Parathyroid adenoma (tissue), 2 donors: ENCODE data around the gene FXYD3.

ENCODE experiments used
- H2AFZ ChIP-seq: fragments of 300-600 bp; sonication (generic); one replicate; pipeline ENCODE4 v1.7.0; 2017; ENCODE audit warnings: antibody characterized with exemption, mild to moderate bottlenecking
- H3K27ac ChIP-seq: fragments of 300-600 bp; sonication (generic); one replicate; pipeline ENCODE4 v1.7.0; 2017
- H3K27me3 ChIP-seq: fragments of 300-600 bp; sonication (generic); one replicate; pipeline ENCODE4 v1.7.0; 2017; ENCODE audit warnings: low read length; ENCODE audit not compliant: control insufficient read depth, insufficient read depth
- H3K36me3 ChIP-seq: fragments of 300-600 bp; sonication (generic); one replicate; pipeline ENCODE4 v1.7.0; 2017; ENCODE audit warnings: low read length; ENCODE audit not compliant: control insufficient read depth, insufficient read depth
- H3K4me1 ChIP-seq: fragments of 300-600 bp; sonication (generic); one replicate; pipeline ENCODE4 v1.7.0; 2017; ENCODE audit warnings: control low read depth
- H3K4me2 ChIP-seq: fragments of 300-600 bp; sonication (generic); one replicate; pipeline ENCODE4 v1.7.0; 2017; ENCODE audit warnings: low read length
- H3K4me3 ChIP-seq: fragments of 300-600 bp; sonication (generic); one replicate; pipeline ENCODE4 v1.7.0; 2017; ENCODE audit warnings: low read depth, low read length
- H3K79me2 ChIP-seq: fragments of 300-600 bp; sonication (generic); one replicate; pipeline ENCODE4 v1.7.0; 2017; ENCODE audit warnings: control low read depth
- H3K9ac ChIP-seq: fragments of 300-600 bp; sonication (generic); one replicate; pipeline ENCODE4 v1.7.0; 2017; ENCODE audit warnings: mild to moderate bottlenecking
- H3K9me3 ChIP-seq: fragments of 300-600 bp; sonication (generic); one replicate; pipeline ENCODE4 v1.7.0; 2017; ENCODE audit warnings: low read length; ENCODE audit not compliant: control insufficient read depth
- TF ChIP-seq, protein P1 (sequence below): fragments of 300-600 bp; sonication (generic); IDR thresholded peaks from one replicate; pipeline ENCODE4 v1.7.0; 2017; ENCODE audit warnings: antibody characterized with exemption, mild to moderate bottlenecking
- donor health status: primary hyperparathyroidism.

The FXYD3 gene

GRCh38 chr19:35122687-35123551 is 7.3 kb downstream of the FXYD3 start:
- H3K27me3 ChIP-seq = no peaks in the 10 kb centered on the region
- no peaks in the 10 kb centered on the region for H3K79me2 ChIP-seq
- H3K9me3 ChIP-seq = no peaks in the 10 kb centered on the region
- no peaks in the 10 kb centered on the region for H3K36me3 ChIP-seq
- no peak overlapping the region for H3K9ac ChIP-seq
- no peak overlapping the region for H3K4me2 ChIP-seq
- TF ChIP-seq, protein P1, sequence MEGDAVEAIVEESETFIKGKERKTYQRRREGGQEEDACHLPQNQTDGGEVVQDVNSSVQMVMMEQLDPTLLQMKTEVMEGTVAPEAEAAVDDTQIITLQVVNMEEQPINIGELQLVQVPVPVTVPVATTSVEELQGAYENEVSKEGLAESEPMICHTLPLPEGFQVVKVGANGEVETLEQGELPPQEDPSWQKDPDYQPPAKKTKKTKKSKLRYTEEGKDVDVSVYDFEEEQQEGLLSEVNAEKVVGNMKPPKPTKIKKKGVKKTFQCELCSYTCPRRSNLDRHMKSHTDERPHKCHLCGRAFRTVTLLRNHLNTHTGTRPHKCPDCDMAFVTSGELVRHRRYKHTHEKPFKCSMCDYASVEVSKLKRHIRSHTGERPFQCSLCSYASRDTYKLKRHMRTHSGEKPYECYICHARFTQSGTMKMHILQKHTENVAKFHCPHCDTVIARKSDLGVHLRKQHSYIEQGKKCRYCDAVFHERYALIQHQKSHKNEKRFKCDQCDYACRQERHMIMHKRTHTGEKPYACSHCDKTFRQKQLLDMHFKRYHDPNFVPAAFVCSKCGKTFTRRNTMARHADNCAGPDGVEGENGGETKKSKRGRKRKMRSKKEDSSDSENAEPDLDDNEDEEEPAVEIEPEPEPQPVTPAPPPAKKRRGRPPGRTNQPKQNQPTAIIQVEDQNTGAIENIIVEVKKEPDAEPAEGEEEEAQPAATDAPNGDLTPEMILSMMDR = no peak
- peaks cover 10% of the 10 kb centered on the region for H3K4me1 ChIP-seq
- peak overlapping the region; percentile 29 for H3K27ac ChIP-seq
- H3K4me3 ChIP-seq = no peak overlapping the region
- no peak overlapping the region for H2AFZ ChIP-seq

- H2AFZ ChIP-seq = peak overlapping the region; percentile 100
- no peaks in the 10 kb centered on the region for H3K27me3 ChIP-seq
- peaks cover 10% of the 10 kb centered on the region for H3K4me1 ChIP-seq
- H3K36me3 ChIP-seq = no peaks in the 10 kb centered on the region
- H3K9ac ChIP-seq = no peak overlapping the region
- TF ChIP-seq, protein P1 = no peak
- no peaks in the 10 kb centered on the region for H3K9me3 ChIP-seq
- H3K4me3 ChIP-seq = no peak overlapping the region
- H3K27ac ChIP-seq = peak overlapping the region; percentile 29
- no peak overlapping the region for H3K4me2 ChIP-seq
- no peaks in the 10 kb centered on the region for H3K79me2 ChIP-seq
These were observed 8.0 kb downstream of the FXYD3 start for GRCh38 chr19:35123573-35123972.

DNA sequence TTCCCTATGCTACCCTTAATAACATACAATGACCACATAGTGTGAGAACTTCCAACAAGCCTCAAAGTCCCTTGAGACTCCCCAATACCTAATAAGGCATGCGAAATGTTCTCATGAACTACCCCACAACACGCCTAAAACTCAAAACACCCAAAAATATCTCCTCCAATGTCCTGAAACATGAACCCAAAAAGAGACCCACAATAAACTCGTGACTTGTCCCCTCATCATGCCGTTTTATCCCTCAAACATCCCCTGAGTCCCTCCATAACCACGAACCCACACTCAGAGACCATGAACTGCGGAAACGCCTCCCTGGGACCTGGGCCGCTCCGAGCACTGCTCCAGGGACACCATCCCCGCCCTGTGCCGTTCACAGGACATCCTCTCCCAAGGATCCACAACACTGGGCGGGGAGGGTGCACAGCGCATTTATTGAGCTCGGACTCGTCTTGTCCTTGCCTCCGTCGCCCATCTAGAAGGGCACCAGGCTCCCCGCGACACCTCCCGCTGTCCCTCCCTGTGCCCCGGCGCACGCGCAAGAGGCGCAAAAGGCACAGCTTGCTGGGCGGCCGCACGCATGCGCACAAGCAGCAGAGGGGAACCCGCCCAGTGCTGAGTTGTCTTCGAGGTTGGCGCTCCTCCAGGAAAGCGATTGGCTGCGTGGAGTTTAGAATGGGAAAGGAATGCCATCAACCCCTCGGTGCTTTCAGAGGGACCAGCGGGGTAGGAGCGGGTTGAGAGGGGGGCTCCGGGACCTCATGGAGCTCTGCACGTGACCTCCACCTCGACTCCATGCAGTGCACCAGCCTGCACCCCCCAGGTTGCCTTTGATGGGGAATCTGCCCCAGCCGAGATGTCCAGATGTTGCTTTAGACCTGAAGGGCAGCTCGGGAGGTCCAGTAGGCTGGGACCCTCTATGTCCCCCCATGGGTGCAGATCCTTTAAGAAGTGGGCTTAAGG is 8.8 kb downstream of the FXYD3 start:
- TF ChIP-seq, protein P1 = no peak
- Histone ChIP-seq H3K9ac (no peak overlapping the region), H3K27me3 (no peaks in the 10 kb centered on the region), H3K4me3 (peak overlapping the region; percentile 52), H3K27ac (peak overlapping the region; percentile 70), H3K4me1 (peaks cover 10% of the 10 kb centered on the region), H2AFZ (peak overlapping the region; percentile 100), H3K79me2 (no peaks in the 10 kb centered on the region), H3K36me3 (no peaks in the 10 kb centered on the region), H3K4me2 (peak overlapping the region; percentile 75), H3K9me3 (no peaks in the 10 kb centered on the region)

- H3K36me3 ChIP-seq = no peaks in the 10 kb centered on the region
- no peak overlapping the region for H3K9ac ChIP-seq
- no peaks in the 10 kb centered on the region for H3K79me2 ChIP-seq
- no peaks in the 10 kb centered on the region for H3K9me3 ChIP-seq
- peak overlapping the region; percentile 24 for H3K27ac ChIP-seq
- H2AFZ ChIP-seq = no peak overlapping the region
- H3K4me2 ChIP-seq = no peak overlapping the region
- TF ChIP-seq, protein P1 = no peak
- H3K4me3 ChIP-seq = no peak overlapping the region
- no peaks in the 10 kb centered on the region for H3K27me3 ChIP-seq
- peaks cover 10% of the 10 kb centered on the region for H3K4me1 ChIP-seq
These were observed 9.7 kb downstream of the FXYD3 start for GRCh38 chr19:35125270-35125717.
